ENCODE results near the gene BCL11A. TPM values are rescaled to one million over a fixed set of nuclear protein-coding genes. Genes with fewer than 3 reads are reported as not detected.

BCL11A gene
- polyA plus RNA-seq, 2 of the 4 experiments (the other 2 are of a cell fraction): 0.12 to 0.13 TPM

DNA sequence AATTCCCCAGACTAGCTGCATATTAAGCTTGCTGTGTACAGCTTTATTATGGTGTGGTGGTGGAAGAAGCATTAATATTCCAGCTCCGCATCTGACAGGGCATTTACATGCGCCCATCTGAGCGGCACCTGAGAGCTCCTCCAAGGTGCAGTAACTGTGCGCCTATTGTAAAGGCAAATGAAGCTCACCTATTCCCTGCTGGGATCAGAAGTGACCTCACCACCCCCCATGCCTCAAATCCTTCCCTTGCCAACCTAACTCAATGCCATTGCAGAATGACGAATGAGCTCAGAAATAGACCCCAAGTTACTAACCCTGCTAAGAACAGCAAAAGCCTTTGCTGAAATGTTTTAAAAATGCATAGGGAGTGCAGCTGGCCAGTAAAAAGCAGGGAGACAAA is 14.3 kb downstream of the BCL11A start:
- Histone ChIP-seq H3K9me3 (no peaks in the 10 kb centered on the region), H3K4me2 (no peak overlapping the region), H3K4me1 (no peaks in the 10 kb centered on the region), H3K27ac (no peak overlapping the region), H3K4me3 (no peak overlapping the region)
- ChIA-PET CTCF (interaction anchor here (0.6 to 5.4 kb wide), 5 partner anchors 11 to 43 kb away, joined by 3 to 37 read pairs (median 6); partner anchors contain the start of gene BCL11A), POLR2A (no interaction called here)
- 69% methylated on average over 5 of the region's 5 CpGs for WGBS (ENCODE audit: missing lambda C conversion rate)
- FAIRE-seq (no peak), ATAC-seq (no peak), DNase-seq (ENCODE audit: low read depth in 1 of 2, low spot score in 1 of 2) (no peak)
- TF ChIP-seq, protein P1, sequence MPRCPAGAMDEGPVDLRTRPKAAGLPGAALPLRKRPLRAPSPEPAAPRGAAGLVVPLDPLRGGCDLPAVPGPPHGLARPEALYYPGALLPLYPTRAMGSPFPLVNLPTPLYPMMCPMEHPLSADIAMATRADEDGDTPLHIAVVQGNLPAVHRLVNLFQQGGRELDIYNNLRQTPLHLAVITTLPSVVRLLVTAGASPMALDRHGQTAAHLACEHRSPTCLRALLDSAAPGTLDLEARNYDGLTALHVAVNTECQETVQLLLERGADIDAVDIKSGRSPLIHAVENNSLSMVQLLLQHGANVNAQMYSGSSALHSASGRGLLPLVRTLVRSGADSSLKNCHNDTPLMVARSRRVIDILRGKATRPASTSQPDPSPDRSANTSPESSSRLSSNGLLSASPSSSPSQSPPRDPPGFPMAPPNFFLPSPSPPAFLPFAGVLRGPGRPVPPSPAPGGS (IDR thresholded peaks at IDR 0.05): no peak
- TF ChIP-seq FOXS1 (CRISPR knock-in tag; IDR thresholded peaks at IDR 0.05): no peak
- TF ChIP-seq ESRRA (IDR thresholded peaks at IDR 0.05; ENCODE audit: borderline replicate concordance, low read length): no peak
- no peak for TF ChIP-seq HEYL (CRISPR knock-in tag; IDR thresholded peaks at IDR 0.05)
- TF ChIP-seq TFCP2L1 (CRISPR knock-in tag; IDR thresholded peaks at IDR 0.05): no peak
- TF ChIP-seq HOXB5 (CRISPR knock-in tag; IDR thresholded peaks at IDR 0.05): no peak
- no peak for TF ChIP-seq MAX (IDR thresholded peaks at IDR 0.05)
- TF ChIP-seq JUNB (IDR thresholded peaks at IDR 0.05): no peak
- no peak for TF ChIP-seq EHMT2 (IDR thresholded peaks at IDR 0.05; ENCODE audit: low read depth)
- no peak for TF ChIP-seq MAFK (IDR thresholded peaks at IDR 0.05; ENCODE audit: partially characterized antibody)
- TF ChIP-seq FOSB (CRISPR knock-in tag; IDR thresholded peaks at IDR 0.05): no peak
- no peak for TF ChIP-seq ZSCAN20 (CRISPR knock-in tag; IDR thresholded peaks at IDR 0.05)

DNA sequence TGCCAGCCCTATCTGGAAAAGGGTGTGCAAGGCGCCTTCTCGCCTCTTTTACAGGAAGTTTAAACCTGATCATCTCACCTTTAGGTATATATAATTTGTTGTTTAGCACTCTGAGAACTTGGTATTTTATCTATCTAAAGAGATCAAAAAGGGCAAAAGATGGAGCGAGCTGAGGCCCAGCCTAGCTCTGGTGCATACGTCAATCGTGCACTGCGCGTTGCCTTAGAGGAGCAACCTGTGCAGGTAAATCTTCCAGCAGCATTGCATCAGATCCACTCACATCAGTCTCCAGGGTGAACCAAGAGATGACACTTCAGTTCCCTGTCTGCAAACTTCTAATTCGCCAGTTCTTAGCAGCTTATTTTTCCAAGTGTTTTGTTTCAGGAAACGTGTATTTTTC is 15.4 kb downstream of the BCL11A start:
- no peak for TF ChIP-seq GATA3 (IDR thresholded peaks at IDR 0.05; ENCODE audit: borderline replicate concordance)
- no peak for TF ChIP-seq RCOR1 (IDR thresholded peaks at IDR 0.05; ENCODE audit: low read depth, low read length)
- TF ChIP-seq EHF (CRISPR knock-in tag; IDR thresholded peaks at IDR 0.05): no peak
- TF ChIP-seq KDM5A (IDR thresholded peaks at IDR 0.05): no peak
- TF ChIP-seq MAZ (IDR thresholded peaks at IDR 0.05; ENCODE audit: borderline replicate concordance, low read depth, low read length): no peak
- no peak for TF ChIP-seq HOXA7 (CRISPR knock-in tag; IDR thresholded peaks at IDR 0.05)
- no peak for TF ChIP-seq PHF8 (IDR thresholded peaks at IDR 0.05; ENCODE audit: borderline replicate concordance, low read depth)
- no peak for DNase-seq (ENCODE audit: low read depth in 1 of 2, low spot score in 1 of 2)
- Histone ChIP-seq H3K9me3 (no peaks in the 10 kb centered on the region), H3K27ac (no peak overlapping the region), H3K4me2 (no peak overlapping the region), H3K4me3 (no peak overlapping the region), H3K4me1 (no peaks in the 10 kb centered on the region; the same call in 2 of the 3 replicates)
- FAIRE-seq: no peak
- 76% methylated on average over 9 of the region's 9 CpGs for WGBS (ENCODE audit: missing lambda C conversion rate)
- ChIA-PET CTCF (interaction anchor here (2.6 to 5.4 kb wide), 2 partner anchors 12 to 44 kb away, joined by 8 to 37 read pairs; no protein-coding TSS in a partner anchor), POLR2A (no interaction called here)
- ATAC-seq: no peak

- ChIA-PET CTCF (interaction anchor here (1.4 to 2.1 kb wide), 2 partner anchors 13 to 45 kb away, joined by 3 to 9 read pairs; no protein-coding TSS in a partner anchor), POLR2A (no interaction called here)
- WGBS (ENCODE audit: missing lambda C conversion rate): 8% methylated on average over 1 of the region's 1 CpG
- FAIRE-seq (no peak), DNase-seq (ENCODE audit: low read depth in 1 of 2, low spot score in 1 of 2) (no peak), ATAC-seq (no peak)
- no peak for TF ChIP-seq MYC (IDR thresholded peaks at IDR 0.05; ENCODE audit: borderline replicate concordance, low read length)
- TF ChIP-seq TFCP2L1 (CRISPR knock-in tag; IDR thresholded peaks at IDR 0.05): no peak
- no peak for TF ChIP-seq FOSB (CRISPR knock-in tag; IDR thresholded peaks at IDR 0.05)
- no peak for TF ChIP-seq RAD21 (conservative IDR thresholded peaks at IDR 0.05 in 1 of 2, IDR thresholded peaks at IDR 0.05 in 1 of 2)
- TF ChIP-seq HOXB5 (CRISPR knock-in tag; IDR thresholded peaks at IDR 0.05): no peak
- no peak for TF ChIP-seq EP300 (IDR thresholded peaks at IDR 0.05)
- no peak for TF ChIP-seq ZC3H11A (IDR thresholded peaks at IDR 0.05)
- no peak for TF ChIP-seq CHD4 (IDR thresholded peaks at IDR 0.05; ENCODE audit: borderline replicate concordance)
- no peaks in the 10 kb centered on the region for H3K9me3 ChIP-seq
- H3K4me3 ChIP-seq: no peak overlapping the region
- H3K4me1 ChIP-seq: peaks cover 7% of the 10 kb centered on the region
- H3K4me2 ChIP-seq: no peak overlapping the region
- H3K27ac ChIP-seq: no peak overlapping the region
Measured at GRCh38 chr2:60536746-60537145, 16.7 kb downstream of the BCL11A start.
